ENCODE measurements around the gene STK24. TPM values are rescaled to one million over a fixed set of nuclear protein-coding genes. Genes with fewer than 3 reads are reported as not detected.

STK24 gene
- total RNA-seq, 1 donor from 2014 or later: 139 TPM

DNA sequence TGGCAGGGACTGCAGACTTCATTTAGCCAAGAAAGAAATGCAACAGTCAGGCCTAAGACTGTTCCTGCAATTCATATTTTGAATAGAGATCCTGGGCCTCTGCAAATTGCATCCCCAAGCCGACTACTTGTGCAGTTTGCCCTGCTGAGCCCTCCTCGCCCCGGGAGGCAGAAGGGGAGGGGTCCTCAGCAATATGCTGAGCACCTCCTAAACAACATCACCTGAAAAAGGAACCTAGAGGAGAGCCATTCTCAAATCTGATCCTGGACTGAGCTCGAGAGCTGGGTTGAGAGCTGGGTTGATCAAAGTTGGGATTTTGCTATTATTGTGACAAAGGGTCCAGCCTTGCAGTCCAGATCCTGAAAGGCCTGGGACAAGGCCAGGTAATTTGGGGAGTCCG lies 129.8 kb downstream of the STK24 start:
- H3K4me3 Mint-ChIP-seq: no peak overlapping the region
- peaks cover 29% of the 10 kb centered on the region for H3K36me3 Mint-ChIP-seq (ENCODE audit: low read depth)
- peaks cover 22% of the 10 kb centered on the region for H3K4me1 Mint-ChIP-seq (ENCODE audit: low read depth)
- intact Hi-C loops (cut with micrococcal nuclease): no loop called here
- H3K27me3 Mint-ChIP-seq (ENCODE audit: insufficient read depth): no peaks in the 10 kb centered on the region
- H3K27ac Mint-ChIP-seq: no peak overlapping the region
- no peak for DNase-seq (ENCODE audit: low spot score)
- H3K9me3 Mint-ChIP-seq: no peaks in the 10 kb centered on the region

DNA sequence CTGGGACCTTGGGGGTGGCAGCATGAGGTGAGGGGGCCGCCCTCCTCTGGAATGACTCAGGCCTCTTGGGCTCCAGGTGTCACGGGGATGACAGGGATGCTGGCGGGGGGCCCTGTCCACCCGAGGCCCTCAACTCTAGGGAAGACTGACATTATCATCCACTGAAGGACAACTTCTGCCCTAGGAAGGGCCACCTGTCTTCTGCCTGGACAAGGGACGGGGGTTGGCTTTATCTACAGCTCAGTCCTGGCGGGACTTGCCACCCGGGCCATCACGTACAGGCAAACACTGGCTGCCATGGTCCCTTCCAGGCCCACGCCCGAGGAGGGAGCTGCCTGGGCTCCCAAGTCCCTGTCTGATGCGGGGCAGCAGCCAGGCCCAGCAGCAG lies 130.7 kb downstream of the STK24 start:
- H3K36me3 Mint-ChIP-seq (ENCODE audit: low read depth): peaks cover 20% of the 10 kb centered on the region
- H3K27me3 Mint-ChIP-seq (ENCODE audit: insufficient read depth): no peaks in the 10 kb centered on the region
- H3K27ac Mint-ChIP-seq: no peak overlapping the region
- no peak for DNase-seq (ENCODE audit: low spot score)
- H3K9me3 Mint-ChIP-seq: no peaks in the 10 kb centered on the region
- H3K4me3 Mint-ChIP-seq: no peak overlapping the region
- peaks cover 14% of the 10 kb centered on the region for H3K4me1 Mint-ChIP-seq (ENCODE audit: low read depth)
- intact Hi-C loops (cut with micrococcal nuclease): no loop called here

GRCh38 chr13:98445340-98446233 lies 131.3 kb downstream of the STK24 start:
- DNase-seq (ENCODE audit: low spot score): peak; percentile 62
- Mint-ChIP-seq H3K9me3 (no peaks in the 10 kb centered on the region), H3K4me3 (no peak overlapping the region), H3K4me1 (ENCODE audit: low read depth) (peaks cover 8% of the 10 kb centered on the region), H3K36me3 (ENCODE audit: low read depth) (peaks cover 19% of the 10 kb centered on the region), H3K27ac (peak overlapping the region; percentile 58), H3K27me3 (ENCODE audit: insufficient read depth) (no peaks in the 10 kb centered on the region)
- intact Hi-C loops (cut with micrococcal nuclease): loop anchor here (1.0 kb wide), 3 partner anchors 208 to 398 kb away; no protein-coding TSS in a partner anchor

DNA sequence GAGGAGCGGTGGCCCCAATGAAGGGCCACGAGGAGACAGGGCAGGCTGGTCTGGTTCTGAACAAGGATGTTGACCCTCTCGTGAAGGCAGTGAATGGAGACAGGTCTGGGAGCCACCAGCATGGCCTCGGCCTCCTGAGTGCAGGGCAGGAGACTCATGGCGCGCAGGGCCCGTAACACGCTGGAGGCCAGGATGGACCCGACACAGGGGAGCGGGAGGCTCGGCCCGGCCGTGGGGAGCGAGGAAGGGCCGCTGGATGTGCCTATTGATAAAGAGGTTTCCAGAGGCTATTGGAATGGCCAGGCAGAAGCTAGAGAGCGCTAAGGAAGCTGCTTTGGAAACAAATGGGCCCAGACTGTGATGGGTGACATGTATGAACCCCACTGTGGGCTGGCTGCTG lies 132.5 kb downstream of the STK24 start:
- no peak for DNase-seq (ENCODE audit: low spot score)
- no peak overlapping the region for H3K27ac Mint-ChIP-seq
- H3K27me3 Mint-ChIP-seq (ENCODE audit: insufficient read depth): no peaks in the 10 kb centered on the region
- intact Hi-C loops (cut with micrococcal nuclease): no loop called here
- H3K36me3 Mint-ChIP-seq (ENCODE audit: low read depth): peaks cover 16% of the 10 kb centered on the region
- H3K9me3 Mint-ChIP-seq: no peaks in the 10 kb centered on the region
- H3K4me3 Mint-ChIP-seq: no peak overlapping the region
- peaks cover 7% of the 10 kb centered on the region for H3K4me1 Mint-ChIP-seq (ENCODE audit: low read depth)

DNA sequence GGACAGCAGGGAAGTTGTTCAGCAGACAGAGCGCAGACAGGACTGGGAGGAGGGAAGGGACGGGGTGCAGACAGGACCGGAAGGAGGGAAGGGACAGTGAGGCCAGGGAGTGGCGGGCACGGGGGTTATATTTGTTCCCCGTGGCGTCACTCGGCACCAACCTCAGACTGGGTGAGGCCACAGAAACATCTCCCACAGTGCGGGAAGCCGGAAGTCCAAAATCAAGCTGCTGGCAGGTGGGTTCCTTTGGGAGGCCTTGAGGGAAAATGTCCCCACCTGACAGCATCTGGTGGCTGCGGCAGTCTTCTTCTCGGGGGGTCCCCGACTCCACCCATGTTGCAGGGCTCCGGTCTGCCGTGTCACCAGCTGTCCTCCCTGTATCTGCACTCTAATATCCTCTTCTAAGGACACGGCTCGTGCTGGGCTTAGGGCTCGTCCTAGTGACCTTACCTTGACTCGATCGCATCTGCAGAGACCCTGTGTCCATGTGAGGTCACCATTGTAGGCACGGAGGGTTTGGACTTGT lies 133.0 kb downstream of the STK24 start:
- Mint-ChIP-seq H3K36me3 (ENCODE audit: low read depth) (peaks cover 13% of the 10 kb centered on the region), H3K27ac (no peak overlapping the region), H3K4me3 (no peak overlapping the region), H3K9me3 (no peaks in the 10 kb centered on the region), H3K4me1 (ENCODE audit: low read depth) (peaks cover 7% of the 10 kb centered on the region), H3K27me3 (ENCODE audit: insufficient read depth) (no peaks in the 10 kb centered on the region)
- intact Hi-C loops (cut with micrococcal nuclease): no loop called here
- no peak for DNase-seq (ENCODE audit: low spot score)

DNA sequence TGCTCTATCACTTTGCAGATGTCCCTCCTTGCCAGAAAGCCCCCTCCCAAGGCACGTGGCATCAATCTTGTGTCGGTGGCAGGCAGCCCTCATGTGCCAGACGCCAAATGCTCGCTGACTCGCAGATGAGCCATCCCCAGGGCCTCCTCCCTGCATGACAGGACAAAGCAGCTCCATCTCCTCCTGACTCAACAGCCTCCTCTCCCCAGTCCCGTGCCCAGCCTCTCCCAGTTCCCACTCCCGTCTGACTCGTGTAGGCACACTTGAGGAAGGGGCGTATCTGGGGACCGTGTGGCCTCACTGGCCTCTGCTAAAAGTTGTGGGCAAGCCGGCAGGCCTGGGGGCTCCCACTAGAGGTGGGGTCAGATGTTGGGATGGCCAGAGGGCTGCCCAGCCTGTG lies 133.6 kb downstream of the STK24 start:
- Mint-ChIP-seq H3K27ac (no peak overlapping the region), H3K9me3 (no peaks in the 10 kb centered on the region), H3K36me3 (ENCODE audit: low read depth) (peaks cover 12% of the 10 kb centered on the region), H3K4me3 (no peak overlapping the region), H3K4me1 (ENCODE audit: low read depth) (peaks cover 7% of the 10 kb centered on the region), H3K27me3 (ENCODE audit: insufficient read depth) (no peaks in the 10 kb centered on the region)
- intact Hi-C loops (cut with micrococcal nuclease): no loop called here
- DNase-seq (ENCODE audit: low spot score): no peak

DNA sequence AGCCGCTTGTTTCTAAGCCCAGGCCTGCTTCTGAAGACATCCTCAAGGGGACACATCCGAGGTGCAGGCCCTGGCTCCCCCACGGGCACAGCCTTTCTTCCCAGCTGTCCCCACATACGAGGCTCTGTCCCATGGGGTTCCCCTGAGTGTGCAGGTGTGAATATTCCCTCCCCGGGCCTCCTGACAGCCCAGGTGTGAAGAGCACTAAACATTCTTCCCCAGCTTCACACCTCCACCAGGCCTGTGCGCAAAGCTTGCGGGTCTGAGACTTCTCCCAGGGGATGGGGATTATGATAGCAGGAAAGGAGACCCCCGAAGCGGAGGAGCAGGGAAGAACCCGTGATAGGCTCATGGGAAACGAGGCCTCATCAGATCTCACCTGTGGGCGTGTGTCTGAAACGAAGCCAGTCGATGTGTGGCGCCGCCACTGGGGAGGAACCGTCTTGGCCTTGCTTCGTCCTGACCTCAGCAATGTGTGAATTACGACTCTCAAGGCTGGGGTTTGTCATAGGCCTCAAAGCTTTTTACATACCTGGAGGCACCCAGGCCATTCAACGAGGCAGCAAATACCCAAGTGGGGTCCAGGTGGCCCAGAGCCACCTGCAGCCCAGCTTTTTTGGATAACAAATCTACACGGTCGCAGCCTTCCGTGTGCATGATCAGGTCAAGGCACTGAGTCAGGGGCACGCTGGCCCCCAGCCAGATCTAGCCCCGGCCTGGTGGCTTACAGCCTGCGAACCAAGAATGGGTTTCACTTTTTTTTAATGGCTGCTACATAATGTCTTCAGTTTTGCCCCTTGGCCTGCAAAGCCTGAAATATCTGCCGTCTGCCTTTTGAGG lies 134.3 kb downstream of the STK24 start:
- Mint-ChIP-seq H3K27me3 (ENCODE audit: insufficient read depth) (no peaks in the 10 kb centered on the region), H3K36me3 (ENCODE audit: low read depth) (peaks cover 5% of the 10 kb centered on the region), H3K4me3 (no peak overlapping the region), H3K4me1 (ENCODE audit: low read depth) (peaks cover 7% of the 10 kb centered on the region), H3K9me3 (no peaks in the 10 kb centered on the region), H3K27ac (no peak overlapping the region)
- DNase-seq (ENCODE audit: low spot score): no peak
- intact Hi-C loops (cut with micrococcal nuclease): no loop called here

GRCh38 chr13:98441056-98441676 lies 135.7 kb downstream of the STK24 start:
- H3K4me3 Mint-ChIP-seq: no peak overlapping the region
- peaks cover 7% of the 10 kb centered on the region for H3K4me1 Mint-ChIP-seq (ENCODE audit: low read depth)
- no peaks in the 10 kb centered on the region for H3K9me3 Mint-ChIP-seq
- no peak for DNase-seq (ENCODE audit: low spot score)
- H3K36me3 Mint-ChIP-seq (ENCODE audit: low read depth): no peaks in the 10 kb centered on the region
- no peaks in the 10 kb centered on the region for H3K27me3 Mint-ChIP-seq (ENCODE audit: insufficient read depth)
- no peak overlapping the region for H3K27ac Mint-ChIP-seq
- intact Hi-C loops (cut with micrococcal nuclease): no loop called here

DNA sequence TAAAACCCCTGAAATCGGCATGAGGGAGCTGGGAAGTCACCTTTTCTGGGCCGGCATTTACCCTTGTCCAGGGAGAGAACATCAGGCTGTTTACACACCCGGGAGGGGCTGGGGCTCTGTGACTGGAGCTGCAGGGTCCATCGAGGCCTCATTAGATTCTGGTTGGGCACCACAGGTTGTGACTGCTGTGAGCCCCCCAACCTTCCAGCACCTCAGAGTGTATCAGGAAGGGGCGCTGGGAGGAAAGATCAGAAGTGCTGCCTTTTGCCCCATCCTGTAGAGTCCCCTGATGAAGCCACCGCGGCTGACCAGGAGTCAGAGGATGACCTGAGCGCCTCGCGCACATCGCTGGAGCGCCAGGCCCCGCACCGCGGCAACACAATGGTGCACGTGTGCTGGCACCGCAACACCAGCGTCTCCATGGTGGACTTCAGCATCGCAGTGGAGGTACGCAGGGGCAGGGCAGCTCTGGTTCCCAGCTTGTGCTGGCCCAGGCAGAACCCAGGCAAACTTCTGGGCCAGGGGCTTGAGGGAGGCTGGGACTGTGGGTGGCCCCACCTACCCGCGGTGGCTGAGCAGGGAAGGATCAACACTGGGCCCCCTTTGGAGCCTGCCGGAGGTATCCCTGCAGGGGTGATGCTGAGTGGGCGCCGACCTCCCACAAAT lies 136.4 kb downstream of the STK24 start:
- intact Hi-C loops (cut with micrococcal nuclease): no loop called here
- H3K9me3 Mint-ChIP-seq: no peaks in the 10 kb centered on the region
- H3K27me3 Mint-ChIP-seq (ENCODE audit: insufficient read depth): no peaks in the 10 kb centered on the region
- H3K4me1 Mint-ChIP-seq (ENCODE audit: low read depth): peaks cover 4% of the 10 kb centered on the region
- DNase-seq (ENCODE audit: low spot score): no peak
- H3K36me3 Mint-ChIP-seq (ENCODE audit: low read depth): no peaks in the 10 kb centered on the region
- no peak overlapping the region for H3K27ac Mint-ChIP-seq
- H3K4me3 Mint-ChIP-seq: no peak overlapping the region

DNA sequence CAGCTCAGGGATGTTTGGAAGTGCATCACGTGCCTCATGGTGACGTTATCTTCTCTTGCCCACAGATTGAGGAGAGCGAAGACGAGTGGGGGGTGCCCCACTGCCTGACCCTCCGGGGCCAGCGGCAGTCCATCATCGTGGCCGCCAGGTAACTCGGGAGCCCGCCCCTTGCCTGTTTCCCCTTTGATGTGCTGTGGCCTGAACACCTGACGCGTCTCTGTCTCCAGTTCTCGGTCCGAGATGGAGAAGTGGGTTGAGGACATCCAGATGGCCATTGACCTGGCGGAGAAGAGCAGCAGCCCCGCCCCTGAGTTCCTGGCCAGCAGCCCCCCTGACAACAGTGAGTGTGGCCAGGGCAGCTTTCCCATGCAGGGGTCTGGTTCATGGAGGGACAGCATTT lies 137.0 kb downstream of the STK24 start:
- Mint-ChIP-seq H3K4me1 (ENCODE audit: low read depth) (no peaks in the 10 kb centered on the region), H3K9me3 (no peaks in the 10 kb centered on the region), H3K36me3 (ENCODE audit: low read depth) (no peaks in the 10 kb centered on the region), H3K27me3 (ENCODE audit: insufficient read depth) (no peaks in the 10 kb centered on the region), H3K27ac (no peak overlapping the region), H3K4me3 (no peak overlapping the region)
- intact Hi-C loops (cut with micrococcal nuclease): no loop called here
- DNase-seq (ENCODE audit: low spot score): no peak

DNA sequence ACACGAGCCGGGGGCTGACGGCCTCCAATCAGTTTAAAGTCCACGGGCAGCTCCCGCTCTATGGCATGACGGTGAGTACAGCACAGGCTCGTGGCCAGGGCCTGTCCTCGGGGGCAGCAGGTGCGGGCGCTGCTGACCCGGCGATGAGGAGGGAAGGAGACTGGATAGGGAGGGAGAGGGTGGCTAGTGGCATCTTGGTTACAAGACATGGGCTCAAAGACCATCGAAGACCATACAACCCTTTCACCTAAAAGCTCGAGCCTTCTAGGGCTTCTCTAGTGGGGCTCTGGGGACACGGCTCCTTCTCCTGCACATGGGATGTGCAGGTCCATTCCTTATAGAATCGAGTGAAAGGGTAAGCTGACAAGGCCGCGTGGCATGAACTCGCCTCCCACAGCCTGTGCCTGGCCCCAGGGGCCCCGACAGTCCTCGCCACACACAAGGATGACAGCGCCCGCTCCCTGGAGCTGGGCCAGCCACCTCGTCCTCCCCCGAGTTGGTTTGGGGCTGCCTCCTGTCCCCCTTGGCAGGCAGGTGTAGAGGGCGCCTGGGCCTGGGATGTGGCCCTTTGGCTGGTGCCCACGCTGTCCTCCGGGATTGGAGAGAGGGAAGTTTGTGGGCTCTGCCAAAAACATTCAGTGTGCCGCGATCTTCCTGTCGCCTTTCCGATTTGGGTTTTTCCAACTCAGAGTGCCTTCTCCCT lies 137.6 kb downstream of the STK24 start:
- no peak for DNase-seq (ENCODE audit: low spot score)
- Mint-ChIP-seq H3K4me3 (no peak overlapping the region), H3K27ac (no peak overlapping the region), H3K27me3 (ENCODE audit: insufficient read depth) (no peaks in the 10 kb centered on the region), H3K4me1 (ENCODE audit: low read depth) (no peaks in the 10 kb centered on the region), H3K36me3 (ENCODE audit: low read depth) (no peaks in the 10 kb centered on the region), H3K9me3 (no peaks in the 10 kb centered on the region)
- intact Hi-C loops (cut with micrococcal nuclease): no loop called here
